OCI-LY3 (cell line): ENCODE data around the gene WASF2.

Experiments
- H2AFZ ChIP-seq: fragments of 200-600, 300-600 bp; shearing (Covaris generic); 2 replicates; pipeline ENCODE4 v1.6.0; 2014; ENCODE audit warnings: antibody characterized with exemption, low read depth, low read length
- H3K27ac ChIP-seq: fragments of 200-600, 300-600 bp; sonication (generic); 2 replicates; pipeline ENCODE4 v1.5.1; 2014; ENCODE audit warnings: mild to moderate bottlenecking, low read length, moderate library complexity, mixed read lengths
- H3K27me3 ChIP-seq: fragments of 200-600, 300-600 bp; sonication (generic); 2 replicates; pipeline ENCODE4 v1.6.1; 2014; ENCODE audit warnings: low read depth, low read length, mixed read lengths
- H3K36me3 ChIP-seq: fragments of 200-600, 300-600 bp; sonication (generic); replicated peaks from 2 replicates; pipeline ENCODE3; 2014; ENCODE audit warnings: low read depth, low read length, mixed read lengths
- H3K4me1 ChIP-seq: fragments of 300-600, 200-600 bp; sonication (generic); 2 replicates; pipeline ENCODE4 v1.6.1; 2014; ENCODE audit warnings: low read length, mixed read lengths
- H3K4me2 ChIP-seq: fragments of 200-600, 300-600 bp; sonication (generic); 2 replicates; pipeline ENCODE4 v1.6.1; 2014; ENCODE audit warnings: low read length, mixed read lengths
- H3K4me3 ChIP-seq: fragments of 300-600, 200-600 bp; sonication (generic); 2 replicates; pipeline ENCODE4 v1.5.1; 2014; ENCODE audit warnings: antibody characterized with exemption, mild to moderate bottlenecking, low read length, moderate library complexity
- H3K79me2 ChIP-seq: fragments of 300-600, 200-600 bp; shearing (Covaris generic); 2 replicates; pipeline ENCODE4 v1.6.1; 2014; ENCODE audit warnings: mild to moderate bottlenecking, low read length, mixed read lengths
- H3K9ac ChIP-seq: fragments of 300-600, 200-600 bp; shearing (Covaris generic); 2 replicates; pipeline ENCODE4 v1.6.0; 2014; ENCODE audit warnings: mild to moderate bottlenecking, low read length, moderate library complexity
- H3K9me3 ChIP-seq: fragments of 200-600, 300-600 bp; shearing (Covaris generic); 2 replicates; pipeline ENCODE4 v1.6.1; 2014; ENCODE audit warnings: low read length, mixed read lengths; ENCODE audit not compliant: insufficient read depth
- H4K20me1 ChIP-seq: fragments of 200-600, 300-600 bp; sonication (generic); 2 replicates; pipeline ENCODE4 v1.6.1; 2016; ENCODE audit warnings: low read length, mixed read lengths; ENCODE audit not compliant: insufficient read depth
- EZH2phosphoT487 ChIP-seq: fragments of 200-600 bp; shearing (Covaris generic); IDR thresholded peaks from 2 replicates; pipeline ENCODE4 v1.6.1; 2018; ENCODE audit warnings: antibody characterized with exemption, mixed run types, low read depth
- TF ChIP-seq, protein P1 (sequence below): fragments of 200-600, 300-600 bp; sonication (generic); IDR thresholded peaks from 2 replicates; pipeline ENCODE4 v1.5.1; 2014; ENCODE audit warnings: antibody characterized with exemption, low read length, low read depth

WASF2 gene

GRCh38 chr1:27366411-27367159, 123.4 kb downstream of the WASF2 start, which contains the start of gene MAP3K6:
Gene MAP3K6, minus strand, starts transcription at chr1:27366961. Its CDS starts 364 bp downstream, at chr1:27366597.
- no peaks in the 10 kb centered on the region for H3K79me2 ChIP-seq
- H2AFZ ChIP-seq = peak within 1 kb of the TSS; percentile 88
- no peaks in the 10 kb centered on the region for H3K36me3 ChIP-seq
- TF ChIP-seq, protein P1, sequence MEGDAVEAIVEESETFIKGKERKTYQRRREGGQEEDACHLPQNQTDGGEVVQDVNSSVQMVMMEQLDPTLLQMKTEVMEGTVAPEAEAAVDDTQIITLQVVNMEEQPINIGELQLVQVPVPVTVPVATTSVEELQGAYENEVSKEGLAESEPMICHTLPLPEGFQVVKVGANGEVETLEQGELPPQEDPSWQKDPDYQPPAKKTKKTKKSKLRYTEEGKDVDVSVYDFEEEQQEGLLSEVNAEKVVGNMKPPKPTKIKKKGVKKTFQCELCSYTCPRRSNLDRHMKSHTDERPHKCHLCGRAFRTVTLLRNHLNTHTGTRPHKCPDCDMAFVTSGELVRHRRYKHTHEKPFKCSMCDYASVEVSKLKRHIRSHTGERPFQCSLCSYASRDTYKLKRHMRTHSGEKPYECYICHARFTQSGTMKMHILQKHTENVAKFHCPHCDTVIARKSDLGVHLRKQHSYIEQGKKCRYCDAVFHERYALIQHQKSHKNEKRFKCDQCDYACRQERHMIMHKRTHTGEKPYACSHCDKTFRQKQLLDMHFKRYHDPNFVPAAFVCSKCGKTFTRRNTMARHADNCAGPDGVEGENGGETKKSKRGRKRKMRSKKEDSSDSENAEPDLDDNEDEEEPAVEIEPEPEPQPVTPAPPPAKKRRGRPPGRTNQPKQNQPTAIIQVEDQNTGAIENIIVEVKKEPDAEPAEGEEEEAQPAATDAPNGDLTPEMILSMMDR = peak; percentile 33
- no peak for TF ChIP-seq EZH2phosphoT487
- H3K27me3 ChIP-seq = no peaks in the 10 kb centered on the region
- H3K9me3 ChIP-seq = no peaks in the 10 kb centered on the region
- peak within 1 kb of the TSS; percentile 96 for H3K4me2 ChIP-seq
- peaks cover 24% of the 10 kb centered on the region for H3K4me1 ChIP-seq
- peak within 1 kb of the TSS; percentile 73 for H3K9ac ChIP-seq
- peak within 1 kb of the TSS; percentile 96 for H3K4me3 ChIP-seq
- H4K20me1 ChIP-seq = no peaks in the 10 kb centered on the region
- H3K27ac ChIP-seq = 0 out of 2 replicates have a peak within 1 kb of the TSS, but pooled peaks have one; percentile 12

DNA sequence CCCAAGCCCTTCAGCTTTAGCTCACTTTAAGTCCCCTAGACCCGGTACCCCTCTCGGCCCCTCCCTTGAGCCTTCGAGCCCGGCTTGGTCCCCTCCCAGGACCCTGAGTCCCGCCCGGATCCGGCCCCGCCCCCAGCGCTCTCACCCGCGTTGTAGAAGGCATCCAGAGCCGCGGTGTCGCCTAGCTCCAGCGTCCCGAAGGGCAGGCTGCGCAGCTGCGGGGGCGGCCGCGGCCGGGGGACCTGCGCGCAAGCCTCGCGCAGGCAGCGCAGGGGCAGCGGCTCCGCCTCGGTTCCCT, 123.9 kb downstream of the WASF2 start:
- 0 out of 2 replicates have a peak overlapping the region, but pooled peaks have one; percentile 12 for H3K27ac ChIP-seq
- peaks cover 24% of the 10 kb centered on the region for H3K4me1 ChIP-seq

DNA sequence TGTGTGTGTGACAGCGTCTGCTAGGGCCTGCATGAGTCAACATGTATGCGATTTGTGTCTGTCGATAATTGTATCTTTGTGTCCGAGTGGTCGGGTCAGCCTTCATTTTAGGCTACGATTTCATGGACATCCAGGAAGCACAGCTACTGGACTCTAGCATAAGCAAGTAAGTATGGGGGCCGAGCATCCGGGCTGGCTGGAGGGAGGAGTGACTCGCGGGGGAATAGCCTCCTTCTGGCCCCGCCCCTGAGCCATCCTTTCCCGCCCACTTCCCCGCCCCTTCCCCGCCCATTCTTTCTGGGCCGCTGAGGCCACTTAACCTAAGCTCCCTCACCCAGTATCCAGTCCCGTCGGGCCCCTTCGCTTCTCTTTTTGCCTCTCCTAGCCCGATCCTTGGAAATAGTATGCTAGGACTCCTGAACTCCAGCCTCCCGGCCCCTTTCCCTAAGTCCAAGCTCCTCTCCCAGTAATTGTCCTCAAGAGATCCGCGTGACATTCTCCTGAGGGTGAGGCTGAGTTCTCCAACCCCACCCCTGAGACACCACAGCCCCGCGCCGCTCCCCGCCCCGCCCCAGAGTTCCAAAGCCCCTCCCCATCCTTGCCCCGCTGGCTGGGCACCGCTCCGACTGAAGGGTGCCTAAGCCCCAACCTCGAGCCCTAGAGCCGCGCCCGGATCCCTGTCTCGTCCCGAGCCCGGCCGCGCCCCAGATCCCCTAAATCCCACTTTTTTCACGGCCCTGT, 124.4 kb downstream of the WASF2 start:
- TF ChIP-seq, protein P1 = no peak
- TF ChIP-seq EZH2phosphoT487 = no peak
- Histone ChIP-seq H3K4me1 (peaks cover 24% of the 10 kb centered on the region), H3K9ac (peak overlapping the region; percentile 73), H2AFZ (peak overlapping the region; percentile 56; the same call in 1 of the 2 replicates), H3K27me3 (no peaks in the 10 kb centered on the region), H3K79me2 (no peaks in the 10 kb centered on the region), H3K36me3 (no peaks in the 10 kb centered on the region), H4K20me1 (no peaks in the 10 kb centered on the region), H3K9me3 (no peaks in the 10 kb centered on the region), H3K27ac (peak overlapping the region; percentile 12; the same call in 1 of the 2 replicates), H3K4me3 (peak overlapping the region; percentile 96), H3K4me2 (peak overlapping the region; percentile 96)

More for the DNA sequence above, 123.9 kb downstream of the WASF2 start:
- Histone ChIP-seq H4K20me1 (no peaks in the 10 kb centered on the region), H3K79me2 (no peaks in the 10 kb centered on the region), H3K27me3 (no peaks in the 10 kb centered on the region), H3K4me2 (peak overlapping the region; percentile 96), H3K9ac (peak overlapping the region; percentile 73), H2AFZ (peak overlapping the region; percentile 30; the same call in 1 of the 2 replicates), H3K36me3 (no peaks in the 10 kb centered on the region), H3K4me3 (peak overlapping the region; percentile 96), H3K9me3 (no peaks in the 10 kb centered on the region)
- no peak for TF ChIP-seq EZH2phosphoT487
- TF ChIP-seq, protein P1 = no peak
